OCI-LY7 (cell line): ENCODE results near the gene SLC9A9.

Experiments
- CTCF ChIP-seq: fragments of 200-600 bp; sonication (generic); conservative IDR thresholded peaks from 2 replicates; pipeline ENCODE4 v1.5.1; 2014; ENCODE audit warnings: mild to moderate bottlenecking, antibody characterized with exemption, low read length, moderate library complexity, mixed read lengths
- EZH2phosphoT487 ChIP-seq: fragments of 200-600 bp; sonication (generic); IDR thresholded peaks from 2 replicates; pipeline ENCODE4 v1.6.1; 2018; ENCODE audit warnings: low read depth, borderline replicate concordance, mild to moderate bottlenecking, mixed run types, antibody characterized with exemption, low read length, moderate library complexity, mixed read lengths

- TF ChIP-seq CTCF (no peak), EZH2phosphoT487 (no peak)
These were observed 554.1 kb downstream of the SLC9A9 start for GRCh38 chr3:143294188-143294587.
